NCI-H460 (cell line): ENCODE data around the gene KIF2B. TPM values are rescaled to one million over a fixed set of nuclear protein-coding genes. Genes with fewer than 3 reads are reported as not detected.
"Not testable (repeated sequence)": the region's sequence is repeated elsewhere in the genome, so short reads cannot be mapped to it uniquely, and the experiment has no call there.

Source experiments
- DNase-seq: peaks from one replicate; pipeline ENCODE4 v3.0.0-alpha.2; 2016; ENCODE audit warnings: low read depth; ENCODE audit errors: extremely low read depth
- polyA plus RNA-seq: library from polyadenylated mRNA; depleted of rRNA; stranded (reverse); fragments of >200 nt; gene quantifications from 2 replicates; pipeline ENCODE4 v1.2.3, GENCODE V29; 2014; cell fraction: nucleus; rRNA removed
- total RNA-seq: library from RNA; depleted of rRNA; stranded (reverse); fragments of >200 nt; shearing (Covaris generic); gene quantifications from 2 replicates; pipeline ENCODE4 v1.2.3, GENCODE V29; 2014; rRNA removed

The KIF2B gene, protein sequence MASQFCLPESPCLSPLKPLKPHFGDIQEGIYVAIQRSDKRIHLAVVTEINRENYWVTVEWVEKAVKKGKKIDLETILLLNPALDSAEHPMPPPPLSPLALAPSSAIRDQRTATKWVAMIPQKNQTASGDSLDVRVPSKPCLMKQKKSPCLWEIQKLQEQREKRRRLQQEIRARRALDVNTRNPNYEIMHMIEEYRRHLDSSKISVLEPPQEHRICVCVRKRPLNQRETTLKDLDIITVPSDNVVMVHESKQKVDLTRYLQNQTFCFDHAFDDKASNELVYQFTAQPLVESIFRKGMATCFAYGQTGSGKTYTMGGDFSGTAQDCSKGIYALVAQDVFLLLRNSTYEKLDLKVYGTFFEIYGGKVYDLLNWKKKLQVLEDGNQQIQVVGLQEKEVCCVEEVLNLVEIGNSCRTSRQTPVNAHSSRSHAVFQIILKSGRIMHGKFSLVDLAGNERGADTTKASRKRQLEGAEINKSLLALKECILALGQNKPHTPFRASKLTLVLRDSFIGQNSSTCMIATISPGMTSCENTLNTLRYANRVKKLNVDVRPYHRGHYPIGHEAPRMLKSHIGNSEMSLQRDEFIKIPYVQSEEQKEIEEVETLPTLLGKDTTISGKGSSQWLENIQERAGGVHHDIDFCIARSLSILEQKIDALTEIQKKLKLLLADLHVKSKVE
- not detected in 2 replicates for total RNA-seq
- polyA plus RNA-seq = not detected in 2 replicates

DNA sequence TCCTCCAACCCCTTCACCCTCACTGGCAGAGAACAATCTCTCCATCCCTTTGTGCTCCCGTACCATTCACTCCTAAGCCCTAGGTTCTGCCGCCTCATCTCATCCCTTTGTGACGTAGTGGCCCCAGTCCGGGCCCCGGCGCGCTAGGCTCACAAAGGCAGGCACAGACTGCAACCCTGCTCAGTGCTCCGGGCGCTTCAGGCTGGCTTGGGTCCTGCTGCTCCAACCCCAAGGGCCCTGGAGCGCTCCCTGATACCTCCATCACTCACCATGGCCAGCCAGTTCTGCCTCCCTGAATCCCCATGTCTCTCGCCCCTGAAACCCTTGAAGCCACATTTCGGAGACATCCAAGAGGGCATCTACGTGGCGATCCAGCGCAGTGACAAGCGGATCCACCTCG lies at the start of gene KIF2B:
TSS of gene KIF2B (plus strand) at position 164 of the 400 bp plus-strand sequence. CDS start at position 271, 107 bp downstream.
- no peak for DNase-seq

DNA sequence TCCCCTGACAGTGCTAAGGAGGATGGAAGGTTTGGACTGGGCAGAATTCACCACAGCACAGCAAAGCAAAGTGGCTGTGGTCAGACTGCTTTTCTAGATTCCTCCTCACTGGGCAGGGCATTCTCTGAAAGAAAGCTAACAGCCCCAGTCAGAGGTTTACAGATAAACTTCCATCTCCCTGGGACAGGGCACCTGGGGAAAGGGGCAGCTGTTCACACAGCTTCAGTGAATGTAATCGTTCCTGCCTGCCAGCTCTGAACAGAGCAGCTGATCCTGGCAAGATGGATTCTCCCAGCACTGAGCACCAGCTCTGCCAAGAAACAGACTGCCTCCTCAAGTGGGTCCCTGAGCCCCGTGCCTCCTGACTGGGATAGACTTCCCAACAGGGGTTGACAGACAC lies 42.4 kb upstream of the KIF2B start:
- DNase-seq = no peak

DNA sequence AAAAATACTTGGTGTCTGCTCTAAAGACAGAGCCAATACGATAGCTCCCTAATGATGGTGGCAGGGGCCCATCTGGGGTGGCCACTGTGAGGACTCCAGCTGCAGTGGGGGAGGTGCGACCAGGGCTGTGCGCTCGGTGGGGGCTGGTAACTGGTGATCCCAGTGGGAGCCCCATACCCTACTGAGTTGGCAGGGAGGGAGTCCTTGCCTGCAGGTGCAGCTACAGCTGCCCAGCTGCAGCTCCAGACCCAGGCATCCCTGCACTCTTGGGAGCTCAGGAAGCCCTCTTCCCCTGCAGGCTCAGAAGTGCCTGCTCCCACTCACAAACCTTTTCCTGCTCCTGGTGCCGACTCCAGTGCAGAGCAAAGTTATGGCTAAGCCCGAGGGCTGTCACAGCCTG lies 31.2 kb upstream of the KIF2B start:
- DNase-seq = no peak

DNA sequence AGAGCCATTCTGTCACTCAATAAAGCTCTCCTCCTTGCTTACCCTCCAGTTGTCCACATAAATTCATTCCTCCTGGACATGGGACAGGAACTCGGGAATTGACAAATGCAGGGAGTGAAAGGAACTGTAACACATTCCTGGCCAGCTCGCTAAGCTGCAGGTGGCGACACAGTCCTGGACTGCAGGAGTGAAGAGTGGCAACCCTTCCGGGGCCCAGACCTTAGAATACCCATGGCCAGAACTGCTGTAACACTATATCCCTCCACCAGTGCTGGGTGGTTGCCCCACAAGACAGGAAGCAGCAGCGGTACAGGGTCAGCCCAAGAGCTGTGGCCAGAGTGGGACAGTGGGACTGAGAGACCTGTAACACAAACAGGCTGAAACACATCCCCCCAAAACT lies 30.3 kb upstream of the KIF2B start:
- DNase-seq = no peak

DNA sequence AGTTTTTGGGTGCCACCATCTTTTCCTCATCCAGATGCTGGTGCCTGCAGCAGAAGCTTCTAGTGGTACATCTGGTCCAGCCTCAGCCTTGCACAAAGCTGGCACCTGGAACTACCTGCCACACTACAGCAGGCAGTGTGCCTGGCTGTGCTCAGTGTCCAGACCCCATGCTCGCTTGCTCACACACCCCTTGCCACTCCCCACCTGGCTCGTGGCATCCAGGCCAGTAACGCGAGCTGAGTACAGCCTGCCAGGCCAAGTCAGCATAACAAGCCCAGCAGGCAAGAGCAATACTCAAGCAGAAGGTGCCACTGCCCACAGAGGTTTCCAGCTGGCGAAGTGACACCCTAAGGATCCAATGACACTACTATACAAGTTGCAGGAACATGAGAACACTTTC lies 29.7 kb upstream of the KIF2B start:
- no peak for DNase-seq

DNA sequence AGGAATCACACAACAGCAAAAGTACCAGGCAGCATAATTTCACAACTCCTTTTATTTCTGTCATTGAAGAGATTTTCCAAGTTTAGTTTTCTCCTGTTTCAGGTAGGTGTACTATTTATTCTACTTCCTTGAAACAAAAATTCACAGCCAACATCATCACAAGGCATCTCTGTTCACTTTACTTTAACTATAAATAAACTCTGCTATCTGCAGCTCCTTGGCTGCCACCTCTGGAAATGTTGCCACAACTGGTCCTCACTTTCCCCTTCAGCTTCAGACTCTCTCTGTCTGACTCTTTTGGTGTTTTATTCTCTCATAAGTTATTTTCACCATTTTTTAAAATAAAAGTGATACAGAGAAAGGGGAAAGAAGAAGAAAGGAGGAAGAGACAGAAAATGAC lies 27.9 kb upstream of the KIF2B start:
- no peak for DNase-seq

DNA sequence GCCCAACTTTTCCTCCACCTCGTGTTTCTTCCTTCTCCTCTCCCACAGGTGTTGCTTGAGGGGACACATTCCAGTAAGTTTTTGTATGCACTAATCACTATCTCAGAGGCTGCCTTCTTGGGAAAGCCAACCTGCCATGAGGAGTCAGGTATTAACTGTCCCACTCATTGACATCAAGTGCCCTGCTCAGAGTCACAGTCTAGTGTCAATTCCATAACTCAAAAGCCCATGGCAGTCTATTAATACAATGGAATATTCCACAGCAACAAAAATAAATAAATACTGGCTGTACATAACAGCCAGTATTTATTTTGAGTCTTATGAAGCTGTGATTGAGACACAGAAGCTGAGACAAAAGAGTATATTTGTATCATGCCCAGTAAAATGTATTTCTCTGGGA lies 26.1 kb upstream of the KIF2B start:
- no peak for DNase-seq

DNA sequence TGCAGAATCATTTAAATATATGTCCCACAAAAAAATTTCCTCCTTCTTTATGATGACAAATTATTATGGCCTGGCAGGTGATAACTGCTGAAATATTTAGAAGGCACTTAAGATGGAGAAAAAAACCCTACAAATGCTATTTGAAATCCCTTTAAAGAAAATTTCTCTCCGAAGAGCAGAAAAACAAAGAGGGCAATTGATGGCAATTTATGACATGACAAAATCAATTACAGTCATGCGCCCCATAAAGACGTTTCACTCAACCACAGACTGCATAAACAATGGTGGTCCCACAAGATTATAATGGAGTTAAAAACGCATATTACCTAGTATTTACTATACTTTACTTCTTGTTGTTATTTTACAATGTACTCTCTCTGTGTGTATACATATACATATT lies 25.2 kb upstream of the KIF2B start:
- DNase-seq = no peak

DNA sequence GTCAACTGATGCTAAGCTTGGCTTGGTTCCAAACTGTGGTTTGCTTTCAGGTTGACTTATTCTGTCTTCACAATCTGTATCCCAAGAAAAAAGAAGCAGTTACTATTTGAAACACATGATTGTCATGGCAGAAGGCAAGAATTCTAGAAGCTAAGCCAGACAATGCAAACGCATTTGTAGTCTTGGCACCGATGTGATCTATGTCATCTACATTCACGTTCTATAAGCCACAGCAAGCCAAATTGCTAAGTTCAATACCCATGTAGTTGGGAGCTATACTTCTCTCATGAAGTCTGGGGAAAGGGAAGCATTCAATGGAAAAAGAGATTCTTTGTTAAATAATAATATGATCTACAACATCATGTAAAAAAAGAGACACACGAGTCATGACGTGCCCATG lies 18.3 kb upstream of the KIF2B start:
- DNase-seq = no peak

DNA sequence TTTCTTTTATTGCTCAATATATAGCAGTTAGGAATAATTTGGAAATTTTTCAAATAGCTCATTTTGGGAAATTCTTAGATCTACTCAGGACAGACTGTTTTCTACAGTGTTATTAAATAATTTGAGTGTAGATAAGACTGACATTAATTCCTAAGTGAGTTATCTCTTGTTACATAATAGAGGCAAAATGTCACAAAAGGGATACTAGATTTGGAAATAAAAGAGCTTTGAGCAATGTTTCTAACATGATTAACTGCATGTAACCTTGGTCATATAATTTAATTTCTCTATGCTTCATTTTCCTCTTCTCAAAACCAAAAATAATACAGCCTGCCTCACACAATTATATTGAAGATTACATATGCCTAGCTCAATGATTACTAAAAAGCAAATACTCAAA lies 16.3 kb upstream of the KIF2B start:
- no peak for DNase-seq

DNA sequence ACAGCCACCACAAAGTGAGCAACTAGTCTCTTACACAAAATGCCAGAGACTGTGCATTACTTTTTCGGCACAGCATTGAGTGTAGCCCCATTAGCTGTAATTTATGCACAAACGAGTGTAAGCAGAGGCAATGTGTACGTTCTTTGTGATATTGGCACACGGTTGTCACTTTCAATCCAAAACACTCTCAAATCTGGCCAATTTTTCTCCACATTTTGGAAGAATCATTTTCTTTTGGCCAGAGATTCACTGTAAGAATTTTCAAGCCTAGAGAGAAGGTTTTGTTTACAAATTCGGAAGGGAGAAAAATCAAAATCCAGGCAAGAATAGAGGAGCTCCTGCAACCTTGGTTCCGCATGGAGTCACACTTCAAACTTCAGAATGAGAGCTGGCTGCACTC lies 15.4 kb upstream of the KIF2B start:
- no peak for DNase-seq

DNA sequence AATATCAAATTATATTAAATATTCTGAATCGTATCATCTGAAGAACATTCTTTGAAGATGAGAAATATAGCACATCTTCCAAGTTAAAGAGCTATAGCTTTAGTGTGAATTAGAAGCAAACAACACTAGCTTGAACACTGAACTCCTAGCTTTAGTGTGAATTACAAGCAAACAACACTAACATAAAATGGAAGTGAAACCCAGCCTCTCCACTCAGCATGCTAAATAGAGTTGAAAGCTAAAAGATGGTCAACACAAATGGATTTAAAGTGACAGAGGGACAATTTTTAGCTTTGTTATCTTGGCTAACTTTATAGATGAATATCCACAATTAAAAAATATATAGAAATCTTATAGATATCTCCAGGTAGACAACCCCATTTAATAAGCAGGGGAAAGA lies 4.5 kb upstream of the KIF2B start:
- no peak for DNase-seq

DNA sequence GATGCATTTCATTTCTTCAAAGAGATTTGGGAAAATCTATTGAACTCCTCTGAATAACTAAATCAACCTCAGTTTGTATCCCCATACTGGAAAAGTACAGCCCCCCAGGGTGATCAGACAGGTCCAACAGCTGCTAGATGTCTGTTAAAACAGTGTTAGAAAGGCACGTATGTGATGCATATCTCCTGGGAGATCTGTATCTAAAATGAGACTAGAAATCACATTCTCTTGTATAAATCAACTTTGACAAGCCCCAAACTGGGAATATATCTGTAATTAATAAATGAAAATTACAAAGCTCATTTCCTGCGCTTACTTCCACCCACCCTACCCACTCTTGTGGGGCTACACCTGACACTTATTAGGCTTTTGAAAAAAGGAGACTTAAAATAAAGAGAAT lies 3.8 kb upstream of the KIF2B start:
- no peak for DNase-seq

DNA sequence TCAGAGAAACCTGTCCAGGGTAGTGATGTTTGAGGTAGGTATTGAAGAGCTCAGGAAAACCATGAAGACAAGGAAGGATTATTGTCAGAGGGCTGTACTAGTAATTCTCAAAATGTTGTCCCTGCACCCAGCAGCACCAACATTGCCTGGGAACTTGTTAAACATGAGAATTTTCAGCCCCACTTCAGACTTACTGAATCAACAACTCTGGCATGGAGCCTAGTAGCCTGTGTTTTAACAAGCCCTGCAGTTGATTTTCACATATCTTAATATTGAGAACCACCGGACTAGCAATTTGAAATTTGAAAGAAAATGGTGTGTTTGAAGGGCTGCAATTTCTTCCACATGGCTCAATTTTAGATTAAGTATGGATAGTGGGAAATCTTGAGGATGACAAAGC lies 2.8 kb upstream of the KIF2B start:
- no peak for DNase-seq

DNA sequence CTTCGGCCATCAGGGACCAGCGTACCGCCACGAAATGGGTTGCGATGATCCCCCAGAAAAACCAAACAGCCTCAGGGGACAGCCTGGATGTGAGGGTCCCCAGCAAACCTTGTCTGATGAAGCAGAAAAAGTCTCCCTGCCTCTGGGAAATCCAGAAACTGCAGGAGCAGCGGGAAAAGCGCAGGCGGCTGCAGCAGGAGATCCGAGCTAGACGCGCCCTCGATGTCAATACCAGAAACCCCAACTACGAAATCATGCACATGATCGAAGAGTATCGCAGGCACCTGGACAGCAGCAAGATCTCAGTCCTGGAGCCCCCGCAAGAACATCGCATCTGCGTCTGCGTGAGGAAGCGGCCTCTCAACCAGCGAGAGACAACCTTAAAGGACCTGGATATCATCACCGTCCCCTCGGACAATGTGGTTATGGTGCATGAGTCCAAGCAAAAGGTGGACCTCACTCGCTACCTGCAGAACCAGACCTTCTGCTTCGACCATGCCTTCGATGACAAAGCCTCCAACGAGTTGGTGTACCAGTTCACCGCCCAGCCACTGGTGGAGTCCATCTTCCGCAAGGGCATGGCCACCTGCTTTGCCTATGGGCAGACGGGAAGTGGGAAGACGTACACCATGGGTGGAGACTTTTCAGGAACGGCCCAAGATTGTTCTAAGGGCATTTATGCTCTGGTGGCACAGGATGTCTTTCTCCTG lies 769 bp downstream of the KIF2B start:
- DNase-seq = no peak

DNA sequence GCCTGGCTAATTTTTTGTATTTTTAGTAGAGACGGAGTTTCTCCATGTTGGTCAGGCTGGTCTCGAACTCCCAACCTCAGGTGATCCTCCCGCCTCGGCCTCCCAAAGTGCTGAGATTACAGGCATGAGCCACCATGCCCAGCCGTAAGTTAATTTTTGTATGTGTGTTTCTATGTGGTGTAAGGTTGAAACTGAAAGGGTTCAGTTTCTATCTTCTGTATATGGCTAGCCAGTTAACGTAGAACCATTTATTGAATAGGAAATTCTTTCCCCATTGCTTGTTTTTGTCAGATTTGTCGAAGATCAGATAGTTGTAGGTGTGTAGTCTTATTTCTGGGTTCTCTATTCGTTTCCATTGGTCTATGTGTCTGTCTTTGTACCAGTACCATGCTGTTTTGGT lies 12.0 kb downstream of the KIF2B start:
- DNase-seq = not testable (repeated sequence)

DNA sequence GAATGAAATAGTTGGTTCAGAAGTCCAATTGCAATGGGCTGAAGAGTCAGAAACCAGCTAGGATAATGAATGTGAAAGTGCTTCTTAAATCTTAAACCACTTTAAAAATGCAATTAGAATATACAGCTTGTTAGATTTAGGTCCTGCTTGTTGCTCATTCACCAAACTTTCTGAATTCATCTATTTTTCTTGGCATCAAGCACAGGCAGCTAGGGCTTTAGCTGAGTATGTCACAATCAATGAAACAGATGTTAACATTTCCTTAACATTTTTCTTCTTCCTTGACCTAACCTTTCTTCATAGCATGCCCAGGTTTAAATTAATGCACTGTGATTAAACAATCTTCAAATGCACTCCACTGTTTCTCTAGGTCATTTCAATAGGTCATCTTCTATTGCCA lies 14.4 kb downstream of the KIF2B start:
- DNase-seq = no peak

DNA sequence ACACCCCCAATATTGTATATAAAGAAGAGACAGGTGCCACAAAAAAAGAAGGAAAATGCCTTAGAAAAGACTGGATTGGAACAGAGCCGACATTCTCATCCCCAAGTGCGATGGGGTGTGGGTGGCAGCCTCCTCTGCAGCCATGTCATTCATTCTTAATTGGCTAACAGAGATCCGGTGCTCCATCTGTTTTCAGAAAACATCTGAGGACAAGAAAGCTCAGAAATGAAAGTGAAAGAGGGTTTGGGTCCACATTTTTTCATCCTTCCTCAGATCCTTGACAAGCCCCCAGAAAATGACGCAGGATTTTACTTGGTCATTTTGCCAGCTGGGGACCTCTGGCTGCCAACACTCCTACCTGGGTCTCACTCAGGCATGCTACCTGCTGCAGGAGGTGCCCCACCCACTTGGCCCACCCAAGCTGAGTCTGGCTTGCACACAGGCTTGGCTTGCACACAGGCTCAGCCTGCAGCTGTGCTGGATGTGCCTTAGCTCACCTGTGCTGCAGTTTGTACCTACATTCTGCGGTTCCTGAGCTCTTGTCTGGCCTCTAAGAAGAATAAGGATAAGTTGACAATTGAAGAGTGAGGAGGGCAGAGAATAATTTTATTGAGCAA lies 21.9 kb downstream of the KIF2B start:
- no peak for DNase-seq

DNA sequence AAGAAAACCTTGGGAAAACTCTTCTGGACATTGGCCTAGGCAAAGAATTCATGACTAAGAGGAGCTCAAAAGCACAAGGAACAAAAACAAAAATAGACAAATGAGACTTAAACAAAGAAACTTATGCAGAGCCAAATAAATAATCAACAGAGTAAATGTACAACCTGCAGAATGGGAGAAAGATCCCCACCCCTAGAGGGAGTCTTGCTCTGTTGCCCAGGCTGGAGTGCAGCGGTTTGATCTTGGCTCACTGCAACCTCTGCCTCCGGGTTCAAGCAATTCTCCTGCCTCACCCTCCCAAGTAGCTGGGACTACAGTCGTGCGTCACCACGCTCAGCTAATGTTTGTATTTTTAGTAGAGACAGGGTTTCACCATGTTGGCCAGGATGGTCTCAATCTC lies 48.4 kb downstream of the KIF2B start:
- DNase-seq = not testable (repeated sequence)
